Panc1 (cell line): ENCODE results near the gene CYP39A1. TPM values are rescaled to one million over a fixed set of nuclear protein-coding genes. Genes with fewer than 3 reads are reported as not detected.

Source experiments
- ATAC-seq: fragments of 200-7000 bp; cut with Tn5 transposase; 2 replicates; pipeline ENCODE4 v1.9.1; 2020; ENCODE audit warnings: mild to moderate bottlenecking, moderate library complexity
- BruUV-seq: library from RNA; stranded (reverse); fragments of 400-500 nt; replicated peaks from 2 replicates; lab custom pipeline; 2021; lab: Mats Ljungman, UMichigan
- CTCF ChIA-PET: fragments of 300-600 bp; sonication (Branson Sonifier 250); formaldehyde crosslinking; loops from one replicate; lab custom pipeline; 2022; ENCODE audit warnings: antibody characterized with exemption; lab: Charles Lee
- POLR2A ChIA-PET: fragments of 300-600 bp; sonication (Branson Sonifier 250); formaldehyde crosslinking; loops from one replicate; lab custom pipeline; 2022; ENCODE audit warnings: antibody characterized with exemption; lab: Charles Lee
- DNase-seq: peaks from one replicate; pipeline ENCODE4 v3.0.0-alpha.2; 2010; ENCODE audit warnings: low read depth, low spot score
- H3K27ac ChIP-seq: 2 replicates; pipeline ENCODE4 v1.5.1; 2011; ENCODE audit warnings: mild to moderate bottlenecking, low read length, inconsistent platforms
- H3K27me3 ChIP-seq: fragments of 200-500 bp; sonication (Bioruptor generic); 2 replicates; pipeline ENCODE4 v1.6.0; 2014; ENCODE audit warnings: low read length, inconsistent platforms; ENCODE audit not compliant: control insufficient read depth, insufficient read depth
- H3K36me3 ChIP-seq: fragments of 200-500 bp; sonication (Bioruptor generic); 2 replicates; pipeline ENCODE4 v1.5.1; 2014; ENCODE audit warnings: inconsistent platforms, mild to moderate bottlenecking, low read length, moderate library complexity; ENCODE audit not compliant: control insufficient read depth, insufficient read depth
- H3K4me1 ChIP-seq: 2 replicates; pipeline ENCODE4 v1.5.1; 2011; ENCODE audit warnings: inconsistent platforms, mild to moderate bottlenecking, low read length, moderate library complexity; ENCODE audit not compliant: control insufficient read depth, insufficient read depth
- H3K4me3 ChIP-seq, 2 experiments: 2 replicates each; pipeline ENCODE4 v1.5.1; 2011 to 2012; ENCODE audit warnings: low read depth in 2 of 2, low read length in 2 of 2, mild to moderate bottlenecking in 2 of 2, inconsistent platforms in 1 of 2, moderate library complexity in 1 of 2
- H3K9me3 ChIP-seq: fragments of 200-500 bp; sonication (Bioruptor generic); 2 replicates; pipeline ENCODE4 v1.5.1; 2014; ENCODE audit warnings: low read depth, mild to moderate bottlenecking, inconsistent platforms, low read length, moderate library complexity; ENCODE audit not compliant: control insufficient read depth, insufficient read depth
- POLR2AphosphoS5 ChIP-seq: IDR thresholded peaks from 2 replicates; pipeline ENCODE4 v1.6.1; 2012; ENCODE audit warnings: mild to moderate bottlenecking, low read depth, low read length, moderate library complexity
- SIN3A ChIP-seq: IDR thresholded peaks from 2 replicates; pipeline ENCODE4 v1.6.1; 2012; ENCODE audit warnings: low read depth, mild to moderate bottlenecking, low read length, moderate library complexity, borderline replicate concordance; ENCODE audit not compliant: insufficient read depth
- TCF7L2 ChIP-seq: IDR thresholded peaks from 2 replicates; pipeline ENCODE4 v1.6.1; 2011; ENCODE audit warnings: mild to moderate bottlenecking, low read depth, low read length, inconsistent platforms
- in situ Hi-C: cut with HindIII; loops from 2 replicates; pipeline ENCODE4 v1.10.0; 2016; ENCODE audit warnings: low sequenced_read_pairs, low pct_unique_long_range_greater_than_20kb
- intact Hi-C: fragments of 100-400 bp; cut with micrococcal nuclease; formaldehyde crosslinking; loops from one replicate; pipeline ENCODE4 v1.10.0; 2022; ENCODE audit not compliant: unreplicated experiment
- total RNA-seq: library from RNA; stranded (reverse); gene quantifications from one replicate; pipeline ENCODE4 v1.2.1, GENCODE V29; 2021; ENCODE audit not compliant: unreplicated experiment
- TF ChIP-seq, protein P1 (sequence below), 2 experiments: IDR thresholded peaks; 2 replicates each; pipeline ENCODE4 v1.6.1; 2011 to 2012; ENCODE audit warnings: low read depth in 2 of 2, control low read depth in 1 of 2, low read length in 1 of 2, mild to moderate bottlenecking in 1 of 2, moderate library complexity in 1 of 2; ENCODE audit not compliant: insufficient read depth in 1 of 2
- TF ChIP-seq, protein P2 (sequence below): fragments of 450-650 bp; IDR thresholded peaks from 2 replicates; pipeline ENCODE4 v1.5.1; 2017; ENCODE audit warnings: mild to moderate bottlenecking

CYP39A1 gene
- total RNA-seq, 1 experiment from 2014 or later: 0.72 TPM

DNA sequence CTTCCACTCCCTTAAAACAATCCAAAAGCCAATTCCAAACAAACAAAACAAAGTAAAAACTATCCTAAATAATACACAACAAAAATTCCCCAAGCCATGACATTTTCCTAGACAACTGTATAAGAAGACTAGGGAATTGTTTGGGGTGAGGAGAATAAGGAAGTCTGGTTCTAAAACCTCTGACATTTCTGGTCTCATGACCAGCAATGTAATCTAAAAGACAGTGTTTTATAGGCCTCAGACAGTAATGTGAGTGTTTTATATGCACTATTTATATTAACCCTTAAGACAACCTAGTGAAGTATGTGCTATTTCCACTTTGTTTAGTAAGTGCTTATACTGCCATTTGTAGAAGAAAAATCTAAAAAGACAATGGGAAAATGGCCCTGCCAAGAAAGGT lies 148.4 kb downstream of the CYP39A1 start:
- Histone ChIP-seq H3K4me3 (no peak overlapping the region), H3K4me1 (no peaks in the 10 kb centered on the region), H3K9me3 (no peaks in the 10 kb centered on the region), H3K27me3 (no peaks in the 10 kb centered on the region), H3K36me3 (no peaks in the 10 kb centered on the region), H3K27ac (no peak overlapping the region)
- BruUV-seq: no TSS peak
- no peak for DNase-seq
- CTCF ChIA-PET: no interaction called here
- no peak for ATAC-seq
- in situ Hi-C loops (no loop called here), intact Hi-C loops (no loop called here)
- POLR2A ChIA-PET: no interaction called here
- TF ChIP-seq, protein P1, sequence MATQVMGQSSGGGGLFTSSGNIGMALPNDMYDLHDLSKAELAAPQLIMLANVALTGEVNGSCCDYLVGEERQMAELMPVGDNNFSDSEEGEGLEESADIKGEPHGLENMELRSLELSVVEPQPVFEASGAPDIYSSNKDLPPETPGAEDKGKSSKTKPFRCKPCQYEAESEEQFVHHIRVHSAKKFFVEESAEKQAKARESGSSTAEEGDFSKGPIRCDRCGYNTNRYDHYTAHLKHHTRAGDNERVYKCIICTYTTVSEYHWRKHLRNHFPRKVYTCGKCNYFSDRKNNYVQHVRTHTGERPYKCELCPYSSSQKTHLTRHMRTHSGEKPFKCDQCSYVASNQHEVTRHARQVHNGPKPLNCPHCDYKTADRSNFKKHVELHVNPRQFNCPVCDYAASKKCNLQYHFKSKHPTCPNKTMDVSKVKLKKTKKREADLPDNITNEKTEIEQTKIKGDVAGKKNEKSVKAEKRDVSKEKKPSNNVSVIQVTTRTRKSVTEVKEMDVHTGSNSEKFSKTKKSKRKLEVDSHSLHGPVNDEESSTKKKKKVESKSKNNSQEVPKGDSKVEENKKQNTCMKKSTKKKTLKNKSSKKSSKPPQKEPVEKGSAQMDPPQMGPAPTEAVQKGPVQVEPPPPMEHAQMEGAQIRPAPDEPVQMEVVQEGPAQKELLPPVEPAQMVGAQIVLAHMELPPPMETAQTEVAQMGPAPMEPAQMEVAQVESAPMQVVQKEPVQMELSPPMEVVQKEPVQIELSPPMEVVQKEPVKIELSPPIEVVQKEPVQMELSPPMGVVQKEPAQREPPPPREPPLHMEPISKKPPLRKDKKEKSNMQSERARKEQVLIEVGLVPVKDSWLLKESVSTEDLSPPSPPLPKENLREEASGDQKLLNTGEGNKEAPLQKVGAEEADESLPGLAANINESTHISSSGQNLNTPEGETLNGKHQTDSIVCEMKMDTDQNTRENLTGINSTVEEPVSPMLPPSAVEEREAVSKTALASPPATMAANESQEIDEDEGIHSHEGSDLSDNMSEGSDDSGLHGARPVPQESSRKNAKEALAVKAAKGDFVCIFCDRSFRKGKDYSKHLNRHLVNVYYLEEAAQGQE (IDR thresholded peaks at IDR 0.05; ENCODE audit: insufficient read depth in 1 of 2, low read depth in 2 of 2, low read length in 1 of 2): no peak
- no peak for TF ChIP-seq SIN3A
- TF ChIP-seq, protein P2, sequence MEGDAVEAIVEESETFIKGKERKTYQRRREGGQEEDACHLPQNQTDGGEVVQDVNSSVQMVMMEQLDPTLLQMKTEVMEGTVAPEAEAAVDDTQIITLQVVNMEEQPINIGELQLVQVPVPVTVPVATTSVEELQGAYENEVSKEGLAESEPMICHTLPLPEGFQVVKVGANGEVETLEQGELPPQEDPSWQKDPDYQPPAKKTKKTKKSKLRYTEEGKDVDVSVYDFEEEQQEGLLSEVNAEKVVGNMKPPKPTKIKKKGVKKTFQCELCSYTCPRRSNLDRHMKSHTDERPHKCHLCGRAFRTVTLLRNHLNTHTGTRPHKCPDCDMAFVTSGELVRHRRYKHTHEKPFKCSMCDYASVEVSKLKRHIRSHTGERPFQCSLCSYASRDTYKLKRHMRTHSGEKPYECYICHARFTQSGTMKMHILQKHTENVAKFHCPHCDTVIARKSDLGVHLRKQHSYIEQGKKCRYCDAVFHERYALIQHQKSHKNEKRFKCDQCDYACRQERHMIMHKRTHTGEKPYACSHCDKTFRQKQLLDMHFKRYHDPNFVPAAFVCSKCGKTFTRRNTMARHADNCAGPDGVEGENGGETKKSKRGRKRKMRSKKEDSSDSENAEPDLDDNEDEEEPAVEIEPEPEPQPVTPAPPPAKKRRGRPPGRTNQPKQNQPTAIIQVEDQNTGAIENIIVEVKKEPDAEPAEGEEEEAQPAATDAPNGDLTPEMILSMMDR: no peak
- no peak for TF ChIP-seq TCF7L2
- TF ChIP-seq POLR2AphosphoS5: no peak

DNA sequence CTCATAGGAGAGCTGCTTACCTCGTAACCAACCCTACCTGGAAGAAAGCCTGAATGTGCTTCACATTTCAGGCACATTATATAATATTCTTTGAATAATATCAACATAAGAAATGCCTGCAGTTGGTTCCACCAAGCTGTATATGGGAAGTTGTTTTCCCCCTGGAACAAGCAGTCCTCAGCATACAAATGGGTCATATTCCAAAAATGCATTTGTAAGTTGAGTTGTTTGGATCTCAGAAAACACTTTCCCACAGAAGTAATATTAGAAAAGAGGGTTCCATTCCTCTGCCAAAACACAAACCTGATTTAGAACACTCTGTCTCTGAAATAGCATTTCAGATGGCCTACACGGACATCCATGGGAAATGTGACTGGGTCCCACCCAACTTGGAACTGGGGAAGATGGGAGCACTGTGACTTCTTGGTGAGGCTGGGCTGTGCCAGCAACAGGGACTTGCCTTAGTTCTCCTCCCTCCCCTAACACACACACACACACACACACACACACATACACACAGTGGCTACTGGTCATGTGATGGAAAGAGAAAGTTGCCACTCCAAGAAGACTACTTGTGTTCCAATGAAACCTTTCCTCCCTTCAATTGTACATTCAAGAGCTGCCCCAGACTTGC lies 150.0 kb downstream of the CYP39A1 start:
- TF ChIP-seq SIN3A (no peak), TCF7L2 (no peak), POLR2AphosphoS5 (no peak)
- TF ChIP-seq, protein P1 (IDR thresholded peaks at IDR 0.05; ENCODE audit: insufficient read depth in 1 of 2, low read depth in 2 of 2, low read length in 1 of 2): no peak
- TF ChIP-seq, protein P2: no peak
- ChIA-PET POLR2A (no interaction called here), CTCF (no interaction called here)
- in situ Hi-C loops (no loop called here), intact Hi-C loops (no loop called here)
- DNase-seq (no peak), ATAC-seq (no peak)
- no peaks in the 10 kb centered on the region; the same call in 1 of the 2 replicates for H3K27me3 ChIP-seq
- H3K27ac ChIP-seq: no peak overlapping the region
- no peaks in the 10 kb centered on the region for H3K36me3 ChIP-seq
- no TSS peak for BruUV-seq
- no peaks in the 10 kb centered on the region for H3K9me3 ChIP-seq
- H3K4me3 ChIP-seq: no peak overlapping the region
- H3K4me1 ChIP-seq: no peaks in the 10 kb centered on the region
